Sigmoid colon (tissue), 7 donors: ENCODE results near the gene RYK. TPM values are rescaled to one million over a fixed set of nuclear protein-coding genes. Genes with fewer than 3 reads are reported as not detected.

Experiments used
- DNase-seq: peaks from one replicate; pipeline ENCODE4 v3.0.0-alpha.2; 2019
- H3K27ac ChIP-seq, 4 donors: fragments of 200-600 bp; sonication (generic); one replicate each; pipeline ENCODE4 v1.5.1; 2016 to 2019; ENCODE audit warnings: mild to moderate bottlenecking in 1 of 4
- H3K27me3 ChIP-seq, 3 donors: fragments of 200-600 bp; sonication (generic); one replicate each; pipeline ENCODE4 v1.5.1; 2019; ENCODE audit warnings: mild to moderate bottlenecking in 1 of 3
- H3K36me3 ChIP-seq, 4 donors: fragments of 200-600 bp; sonication (generic); one replicate each; pipeline ENCODE4 v1.5.1; 2016 to 2019
- H3K4me1 ChIP-seq, 4 donors: fragments of 200-600 bp; sonication (generic); one replicate each; pipeline ENCODE4 v1.5.1; 2017 to 2019
- H3K4me3 ChIP-seq, 4 donors: fragments of 200-600 bp; sonication (generic); one replicate each; pipeline ENCODE4 v1.5.1; 2017 to 2019; ENCODE audit warnings: mild to moderate bottlenecking in 2 of 4, moderate library complexity in 1 of 4
- H3K9me3 ChIP-seq, 4 donors: fragments of 200-600 bp in 3 of 4; sonication (generic) in 3 of 4; one replicate each; pipeline versions ENCODE4 v1.5.1 to v1.6.1; 2013 to 2019
- CTCF ChIP-seq, 4 experiments: fragments of 450-650 bp in 3 of 4; fragments of 200-600 bp in 1 of 4; IDR thresholded peaks; one replicate each; pipeline ENCODE4 v1.5.1; 2016 to 2019; ENCODE audit warnings: antibody characterized with exemption in 4 of 4, mild to moderate bottlenecking in 3 of 4, moderate library complexity in 2 of 4
- EP300 ChIP-seq, 4 donors: sonication (generic); formaldehyde crosslinking; IDR thresholded peaks; one replicate each; pipeline ENCODE4 v1.6.1; 2017; ENCODE audit warnings: antibody characterized with exemption in 4 of 4
- POLR2A ChIP-seq, 2 donors: fragments of 450-650 bp; IDR thresholded peaks; one replicate each; pipeline ENCODE4 v1.6.1; 2016; ENCODE audit warnings: antibody characterized with exemption in 2 of 2, mild to moderate bottlenecking in 2 of 2, moderate library complexity in 2 of 2
- POLR2AphosphoS5 ChIP-seq, 4 donors: sonication (generic); formaldehyde crosslinking; IDR thresholded peaks; one replicate each; pipeline ENCODE4 v1.6.1; 2017; ENCODE audit warnings: antibody characterized with exemption in 4 of 4
- WGBS, 2 donors: extraction: QIAGEN DNeasy Blood & Tissue Kit; methylation state at CpG; one replicate each; pipeline ENCODE4 v1.1.7; 2013; 5-methylcytosine and 5-hydroxymethylcytosine counted together
- intact Hi-C: fragments of 100-400 bp; cut with DNase I; formaldehyde crosslinking; loops from one replicate; pipeline ENCODE4 v1.15.1; 2023
- polyA plus RNA-seq, 3 donors: library from polyadenylated mRNA; stranded (reverse); fragments of 200-250 nt; gene quantifications; one replicate each; pipeline ENCODE4 v1.2.3, GENCODE V29; 2013
- total RNA-seq, 4 donors: library from RNA; depleted of rRNA; stranded (reverse); fragments of >200 nt; gene quantifications; one replicate each; pipeline ENCODE4 v1.1.0, GENCODE V29; 2016
- donor health status: healthy with polysubstance abuse.
- donor health status: Bipolar disorder and iron deficiency.
- donor health status: healthy.

Gene RYK
- total and polyA plus RNA-seq, 7 donors: 12.7 to 148 (median 92.2) TPM

DNA sequence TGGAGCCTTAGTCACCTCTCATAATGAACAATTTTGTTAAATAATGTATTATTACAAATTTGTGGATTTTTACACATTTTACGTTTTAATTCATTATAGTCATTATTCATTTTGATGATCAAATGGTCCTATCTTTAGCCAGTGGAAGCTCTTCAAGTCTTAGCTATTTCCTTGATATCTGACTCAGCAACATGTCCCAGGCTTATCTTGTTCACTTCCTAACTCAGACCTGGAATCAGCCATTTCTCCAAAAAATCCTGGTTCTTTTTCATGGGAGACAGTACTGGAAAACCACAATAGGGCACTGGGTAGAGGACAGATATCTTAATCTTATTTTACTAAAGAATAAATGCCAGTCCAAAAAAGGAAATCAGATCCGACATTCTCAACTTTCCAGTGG lies 56.4 kb downstream of the RYK start:
- H3K36me3 ChIP-seq: peaks cover 0 to 44% (median under 1%) of the 10 kb centered on the region in 4 donors
- no peak for TF ChIP-seq POLR2AphosphoS5 (IDR thresholded peaks at IDR 0.05)
- no peak for TF ChIP-seq POLR2A (IDR thresholded peaks at IDR 0.05)
- no peak for TF ChIP-seq CTCF (IDR thresholded peaks at IDR 0.05)
- TF ChIP-seq EP300 (IDR thresholded peaks at IDR 0.05): no peak
- intact Hi-C loops: no loop called here

GRCh38 chr3:134190250-134190649 lies 60.4 kb downstream of the RYK start:
- 95 to 96% methylated on average over 3 of the region's 3 CpGs for WGBS, 2 donors
- Histone ChIP-seq H3K27ac (no peak overlapping the region), H3K27me3 (no peaks in the 10 kb centered on the region), H3K4me3 (no peak overlapping the region), H3K4me1 (no peaks in the 10 kb centered on the region), H3K36me3 (peaks cover 0 to 41% (median 4%) of the 10 kb centered on the region in 4 donors), H3K9me3 (no peaks in the 10 kb centered on the region)
- no peak for TF ChIP-seq EP300 (IDR thresholded peaks at IDR 0.05)
- TF ChIP-seq CTCF (IDR thresholded peaks at IDR 0.05): no peak
- no peak for TF ChIP-seq POLR2AphosphoS5 (IDR thresholded peaks at IDR 0.05)
- no peak for TF ChIP-seq POLR2A (IDR thresholded peaks at IDR 0.05)
- intact Hi-C loops: no loop called here
- DNase-seq: no peak

More for the DNA sequence above, 56.4 kb downstream of the RYK start:
- Histone ChIP-seq H3K4me1 (no peaks in the 10 kb centered on the region), H3K27ac (no peak overlapping the region), H3K9me3 (no peaks in the 10 kb centered on the region), H3K27me3 (no peaks in the 10 kb centered on the region), H3K4me3 (no peak overlapping the region)
- no peak for DNase-seq
- WGBS, 2 donors: 95% methylated on average over 2 of the region's 2 CpGs

- peaks cover 0 to 39% (median 4%) of the 10 kb centered on the region in 4 donors for H3K36me3 ChIP-seq
- intact Hi-C loops: no loop called here
- no peaks in the 10 kb centered on the region for H3K4me1 ChIP-seq
- no peak overlapping the region for H3K4me3 ChIP-seq
- H3K9me3 ChIP-seq: no peaks in the 10 kb centered on the region
- no peaks in the 10 kb centered on the region for H3K27me3 ChIP-seq
- no peak overlapping the region for H3K27ac ChIP-seq
- DNase-seq: no peak
- TF ChIP-seq POLR2AphosphoS5 (IDR thresholded peaks at IDR 0.05) (no peak), CTCF (IDR thresholded peaks at IDR 0.05) (no peak), EP300 (IDR thresholded peaks at IDR 0.05) (no peak), POLR2A (IDR thresholded peaks at IDR 0.05) (no peak)
Observed at GRCh38 chr3:134189849-134190248, 60.8 kb downstream of the RYK start.

DNA sequence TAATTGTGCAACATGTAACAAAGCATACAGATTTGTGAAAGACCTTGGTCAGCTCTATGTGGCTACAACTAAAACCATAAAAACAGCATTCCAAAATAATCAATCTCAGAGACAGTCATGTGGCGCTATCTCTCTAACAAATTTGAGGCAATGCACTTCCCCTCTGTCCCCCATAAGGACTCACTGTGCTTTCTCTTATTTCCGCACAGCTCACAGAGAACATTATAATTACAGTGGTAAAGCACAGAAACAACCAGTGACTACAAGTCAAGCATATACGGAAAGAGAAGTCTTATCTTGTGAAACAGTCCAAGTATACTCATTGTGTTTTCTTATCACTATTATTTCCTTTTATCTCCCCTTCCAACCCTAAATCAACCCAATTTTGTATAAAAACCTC lies 64.3 kb downstream of the RYK start:
- TF ChIP-seq CTCF (IDR thresholded peaks at IDR 0.05) (no peak), EP300 (IDR thresholded peaks at IDR 0.05) (no peak), POLR2AphosphoS5 (IDR thresholded peaks at IDR 0.05) (no peak)
- Histone ChIP-seq H3K4me1 (no peaks in the 10 kb centered on the region), H3K9me3 (no peaks in the 10 kb centered on the region), H3K27ac (no peak overlapping the region), H3K4me3 (no peak overlapping the region), H3K36me3 (peaks cover 0 to 30% (median 4%) of the 10 kb centered on the region in 4 donors), H3K27me3 (no peaks in the 10 kb centered on the region)
- WGBS, 2 donors: 96 to 97% methylated on average over 3 of the region's 3 CpGs
- intact Hi-C loops: no loop called here
- no peak for DNase-seq

DNA sequence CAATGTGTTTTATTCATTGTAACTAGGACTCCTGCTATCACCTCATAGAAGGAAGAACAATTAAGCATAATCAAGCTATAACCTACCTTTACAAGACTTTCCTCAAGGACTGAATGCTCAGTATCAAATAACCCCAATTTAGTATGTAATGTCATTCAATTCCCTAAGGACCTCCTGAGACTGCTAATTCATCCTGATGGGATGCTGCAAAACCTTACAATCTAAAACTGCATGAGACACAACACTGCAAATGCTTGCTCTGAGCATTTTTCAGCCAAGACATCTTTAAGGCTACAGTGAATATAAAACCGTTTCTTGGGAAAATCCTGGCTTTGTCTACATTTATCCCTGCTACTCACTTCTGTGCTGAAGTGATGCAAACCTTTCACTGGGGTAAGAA lies 69.9 kb downstream of the RYK start:
- Histone ChIP-seq H3K36me3 (peaks cover 0 to 37% (median 3%) of the 10 kb centered on the region in 4 donors), H3K4me3 (no peak overlapping the region), H3K27ac (no peak overlapping the region), H3K27me3 (no peaks in the 10 kb centered on the region), H3K4me1 (no peaks in the 10 kb centered on the region), H3K9me3 (no peaks in the 10 kb centered on the region)
- intact Hi-C loops: no loop called here
- TF ChIP-seq POLR2AphosphoS5 (IDR thresholded peaks at IDR 0.05): no peak
- no peak for TF ChIP-seq POLR2A (IDR thresholded peaks at IDR 0.05)
- TF ChIP-seq CTCF (IDR thresholded peaks at IDR 0.05): no peak
- no peak for TF ChIP-seq EP300 (IDR thresholded peaks at IDR 0.05)
- WGBS, 2 donors: 87 to 90% methylated on average over 1 of the region's 1 CpG
- DNase-seq: no peak
